Measurements from ENCODE around the gene COBL. TPM values are rescaled to one million over a fixed set of nuclear protein-coding genes. Genes with fewer than 3 reads are reported as not detected.
A peak's percentile ranks its signal among the peaks of the same experiment; 100 is the strongest.

Gene COBL
- total and polyA plus RNA-seq, 2 of the 8 experiments (the other 6 are each of a cell fraction or from before 2014, with no cell fraction given), result 13.8 to 40.4 TPM

GRCh38 chr7:51314726-51315125, 1.9 kb downstream of the COBL start:
- H2BK12ac ChIP-seq (ENCODE audit: low read depth, low read length), result no peak overlapping the region
- H2BK120ac ChIP-seq (replicated peaks; ENCODE audit: low read depth, low read length), result no peak overlapping the region
- FAIRE-seq (no peak), DNase-seq (ENCODE audit: low read depth in 1 of 2, low spot score in 2 of 2) (peak in 1 of 2 experiments; percentile 20)
- H3K27ac ChIP-seq (ENCODE audit: low read depth, low read length), result no peak overlapping the region
- H3K4ac ChIP-seq (replicated peaks; ENCODE audit: insufficient read length, low read depth, low read length), result no peak overlapping the region
- no peak overlapping the region for H4K91ac ChIP-seq (replicated peaks; ENCODE audit: insufficient read length, low read length)
- peak overlapping the region; percentile 78 to 83 for H3K4me2 ChIP-seq (ENCODE audit: insufficient read depth in 1 of 2, low read depth in 2 of 2, low read length in 2 of 2)
- no peak overlapping the region for H2BK20ac ChIP-seq (ENCODE audit: low read length)
- H3K18ac ChIP-seq (ENCODE audit: extremely low read depth, low read length), result no peak overlapping the region
- H2BK5ac ChIP-seq (ENCODE audit: low read depth, low read length), result no peak overlapping the region
- no peak overlapping the region for H2AK5ac ChIP-seq (ENCODE audit: low read depth, low read length)
- H3K79me1 ChIP-seq (ENCODE audit: low read depth, low read length), result peaks cover 2% of the 10 kb centered on the region; the same call in 1 of the 2 replicates
- H2BK15ac ChIP-seq (ENCODE audit: low read length), result no peak overlapping the region
- peaks cover 13% of the 10 kb centered on the region for H3K23me2 ChIP-seq (ENCODE audit: low read depth, low read length)
- H3K36me3 ChIP-seq (ENCODE audit: control insufficient read depth in 2 of 4, insufficient read depth in 4 of 4, low read length in 3 of 4), result no peaks in the 10 kb centered on the region
- H4K20me1 ChIP-seq (replicated peaks in 1 of 2; ENCODE audit: control insufficient read depth in 1 of 2, insufficient read depth in 2 of 2, low read length in 2 of 2), result peaks cover 0 to 7% of the 10 kb centered on the region in 2 experiments
- H2AFZ ChIP-seq (ENCODE audit: low read length), result no peak overlapping the region
- WGBS, 2 experiments (ENCODE audit: extremely low coverage in 1 of 2, insufficient coverage in 1 of 2, insufficient read length in 1 of 2, insufficient replicate concordance in 2 of 2, low coverage in 1 of 2, low lambda C conversion rate in 2 of 2, missing lambda C conversion rate in 1 of 2), result 66% methylated on average over 4 of the region's 4 CpGs; no CpG with 5 or more reads in 1 of the 2 experiments
- TF ChIP-seq TEAD4 (IDR thresholded peaks at IDR 0.05; ENCODE audit: low read depth, low read length), result no peak
- TF ChIP-seq SRF (IDR thresholded peaks at IDR 0.05; ENCODE audit: low read depth, low read length), result no peak
- no peak for TF ChIP-seq ATF2 (IDR thresholded peaks at IDR 0.05; ENCODE audit: low read length)
- TF ChIP-seq CEBPB (IDR thresholded peaks at IDR 0.05; ENCODE audit: low read depth, low read length), result no peak
- TF ChIP-seq BACH1 (IDR thresholded peaks at IDR 0.05; ENCODE audit: low read length), result no peak
- no peak for TF ChIP-seq TAF1 (IDR thresholded peaks at IDR 0.05; ENCODE audit: low read depth, low read length)
- no peak for TF ChIP-seq YY1 (IDR thresholded peaks at IDR 0.05; ENCODE audit: low read depth, low read length)
- no peak for TF ChIP-seq ZNF274 (IDR thresholded peaks at IDR 0.05; ENCODE audit: borderline replicate concordance, extremely low read depth, low read length)
- TF ChIP-seq EP300 (IDR thresholded peaks at IDR 0.05; ENCODE audit: borderline replicate concordance in 1 of 2, low read depth in 2 of 2, low read length in 2 of 2), result no peak
- no peak for TF ChIP-seq POU5F1 (IDR thresholded peaks at IDR 0.05; ENCODE audit: low read depth, low read length)
- TF ChIP-seq TBP (IDR thresholded peaks at IDR 0.05; ENCODE audit: low read depth, low read length), result no peak
- TF ChIP-seq SP1 (IDR thresholded peaks at IDR 0.05; ENCODE audit: low read depth, low read length), result no peak
- TF ChIP-seq POLR2A (IDR thresholded peaks at IDR 0.05; ENCODE audit: control extremely low read depth in 1 of 2, low read depth in 2 of 2, low read length in 2 of 2), result no peak
- TF ChIP-seq CHD1 (IDR thresholded peaks at IDR 0.05; ENCODE audit: low read depth, low read length), result no peak
- peak overlapping the region in 1 of 4 experiments; percentile 71; a peak in 2 of 8 replicates for H3K4me3 ChIP-seq (ENCODE audit: extremely low read depth in 1 of 4, insufficient read depth in 2 of 4, low read depth in 3 of 4, low read length in 4 of 4)
- H4K5ac ChIP-seq (ENCODE audit: insufficient read length, low read depth, low read length), result no peak overlapping the region
- H3K79me2 ChIP-seq (ENCODE audit: control insufficient read depth in 1 of 2, insufficient read depth in 2 of 2, low read length in 2 of 2), result peaks cover 0 to 48% of the 10 kb centered on the region in 2 experiments; a peak in 3 of 4 replicates
- POLR2A ChIA-PET (ENCODE audit: partially characterized antibody), result interaction anchor here (9.2 kb wide), 1 partner anchor 11 kb away, joined by 117 read pairs; no protein-coding TSS in a partner anchor
- H3K9me3 ChIP-seq (ENCODE audit: insufficient read depth in 2 of 2, low read depth in 1 of 2, low read length in 1 of 2), result no peaks in the 10 kb centered on the region
- H3K4me1 ChIP-seq (replicated peaks in 1 of 4; ENCODE audit: control insufficient read depth in 3 of 4, insufficient read depth in 4 of 4, low read length in 3 of 4), result peaks cover 2 to 21% (median 11%) of the 10 kb centered on the region in 4 experiments
- no peak overlapping the region for H4K8ac ChIP-seq (ENCODE audit: extremely low read depth, insufficient read depth, low read length)
- no peak overlapping the region for H3K14ac ChIP-seq (ENCODE audit: insufficient read length)
- no peak overlapping the region for H3K56ac ChIP-seq (replicated peaks; ENCODE audit: insufficient read length, low read depth, low read length)
- no peak overlapping the region for H3K23ac ChIP-seq (ENCODE audit: insufficient read length)
- CTCF ChIA-PET (ENCODE audit: partially characterized antibody), result interaction anchor here (0.9 to 1.5 kb wide), 3 partner anchors 53 to 152 kb away, joined by 3 to 4 read pairs (median 3); no protein-coding TSS in a partner anchor
- peaks cover 0 to 4% (median 1%) of the 10 kb centered on the region in 4 experiments; a peak in 4 of 7 replicates for H3K27me3 ChIP-seq (replicated peaks in 1 of 4; ENCODE audit: control insufficient read depth in 3 of 4, extremely low read depth in 1 of 4, insufficient read depth in 3 of 4, low read length in 3 of 4)
- H3K9ac ChIP-seq (replicated peaks in 1 of 4; ENCODE audit: extremely low read depth in 1 of 4, low read depth in 3 of 4, low read length in 3 of 4), result no peak overlapping the region
